Measurements from ENCODE around the gene CORO2A. TPM values are rescaled to one million over a fixed set of nuclear protein-coding genes. Genes with fewer than 3 reads are reported as not detected.

The CORO2A gene
- total RNA-seq, 1 experiment from 2014 or later: 32.5 TPM

DNA sequence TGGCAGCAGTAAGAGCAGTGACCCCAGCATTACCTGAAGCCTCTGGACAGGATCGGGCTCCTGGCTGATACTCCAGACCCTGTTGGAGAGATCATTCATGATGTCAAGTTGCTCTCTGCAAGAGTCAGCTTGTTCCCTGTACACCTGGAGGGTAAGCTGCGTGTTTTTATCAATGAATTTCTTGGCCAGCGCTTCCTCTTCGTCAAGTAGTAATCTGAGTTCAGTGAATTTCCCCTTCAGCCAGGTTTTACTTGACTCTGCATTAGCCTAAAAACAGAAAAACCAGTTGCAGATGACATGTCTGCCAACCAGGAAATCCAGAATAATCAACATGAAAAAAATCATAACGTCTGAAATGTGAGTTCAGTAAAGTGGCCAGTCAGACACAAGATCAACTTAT lies 92.5 kb downstream of the CORO2A start (continued):
- TF ChIP-seq, protein P1, sequence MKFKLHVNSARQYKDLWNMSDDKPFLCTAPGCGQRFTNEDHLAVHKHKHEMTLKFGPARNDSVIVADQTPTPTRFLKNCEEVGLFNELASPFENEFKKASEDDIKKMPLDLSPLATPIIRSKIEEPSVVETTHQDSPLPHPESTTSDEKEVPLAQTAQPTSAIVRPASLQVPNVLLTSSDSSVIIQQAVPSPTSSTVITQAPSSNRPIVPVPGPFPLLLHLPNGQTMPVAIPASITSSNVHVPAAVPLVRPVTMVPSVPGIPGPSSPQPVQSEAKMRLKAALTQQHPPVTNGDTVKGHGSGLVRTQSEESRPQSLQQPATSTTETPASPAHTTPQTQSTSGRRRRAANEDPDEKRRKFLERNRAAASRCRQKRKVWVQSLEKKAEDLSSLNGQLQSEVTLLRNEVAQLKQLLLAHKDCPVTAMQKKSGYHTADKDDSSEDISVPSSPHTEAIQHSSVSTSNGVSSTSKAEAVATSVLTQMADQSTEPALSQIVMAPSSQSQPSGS (CRISPR knock-in tag; IDR thresholded peaks at IDR 0.05; ENCODE audit: borderline replicate concordance, low read depth): no peak
- TF ChIP-seq, protein P2, sequence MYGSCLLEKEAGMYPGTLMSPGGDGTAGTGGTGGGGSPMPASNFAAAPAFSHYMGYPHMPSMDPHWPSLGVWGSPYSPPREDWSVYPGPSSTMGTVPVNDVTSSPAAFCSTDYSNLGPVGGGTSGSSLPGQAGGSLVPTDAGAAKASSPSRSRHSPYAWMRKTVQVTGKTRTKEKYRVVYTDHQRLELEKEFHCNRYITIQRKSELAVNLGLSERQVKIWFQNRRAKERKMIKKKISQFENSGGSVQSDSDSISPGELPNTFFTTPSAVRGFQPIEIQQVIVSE (CRISPR knock-in tag; IDR thresholded peaks at IDR 0.05; ENCODE audit: borderline replicate concordance): no peak
- TF ChIP-seq SMAD3 (CRISPR knock-in tag; IDR thresholded peaks at IDR 0.05; ENCODE audit: borderline replicate concordance): no peak
- no peak for TF ChIP-seq TEAD4 (CRISPR knock-in tag; IDR thresholded peaks at IDR 0.05)
- no peak for TF ChIP-seq NR1H2 (CRISPR knock-in tag; IDR thresholded peaks at IDR 0.05)
- TF ChIP-seq, protein P3, sequence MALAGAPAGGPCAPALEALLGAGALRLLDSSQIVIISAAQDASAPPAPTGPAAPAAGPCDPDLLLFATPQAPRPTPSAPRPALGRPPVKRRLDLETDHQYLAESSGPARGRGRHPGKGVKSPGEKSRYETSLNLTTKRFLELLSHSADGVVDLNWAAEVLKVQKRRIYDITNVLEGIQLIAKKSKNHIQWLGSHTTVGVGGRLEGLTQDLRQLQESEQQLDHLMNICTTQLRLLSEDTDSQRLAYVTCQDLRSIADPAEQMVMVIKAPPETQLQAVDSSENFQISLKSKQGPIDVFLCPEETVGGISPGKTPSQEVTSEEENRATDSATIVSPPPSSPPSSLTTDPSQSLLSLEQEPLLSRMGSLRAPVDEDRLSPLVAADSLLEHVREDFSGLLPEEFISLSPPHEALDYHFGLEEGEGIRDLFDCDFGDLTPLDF (CRISPR knock-in tag; IDR thresholded peaks at IDR 0.05): no peak

DNA sequence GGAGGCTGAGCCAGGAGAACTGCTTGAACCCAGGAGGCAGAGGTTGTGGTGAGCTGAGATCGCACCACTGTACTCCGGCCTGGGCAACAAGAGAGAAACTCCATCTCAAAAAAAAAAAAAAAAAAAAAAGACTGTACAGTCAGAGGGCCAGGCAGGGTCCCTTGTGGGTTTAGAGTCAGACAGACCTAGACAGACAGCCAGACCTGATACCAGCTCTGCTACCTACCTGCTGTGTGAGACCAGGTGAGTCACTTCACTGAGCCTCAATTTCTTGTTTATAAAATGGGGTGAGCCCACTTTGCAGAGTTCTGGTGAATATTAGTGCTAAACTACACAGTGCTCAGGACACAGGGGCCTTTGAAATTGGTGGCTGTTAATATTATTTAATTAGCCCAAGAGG lies 93.1 kb downstream of the CORO2A start:
- peaks cover 13% of the 10 kb centered on the region for H3K4me1 Mint-ChIP-seq
- CTCF ChIA-PET: interaction anchor here (0.6 kb wide), 1 partner anchor 117 kb away, joined by 3 read pairs; no protein-coding TSS in a partner anchor
- 0 out of 2 replicates have a peak, but pooled peaks cover 3% of the 10 kb centered on the region for H3K36me3 Mint-ChIP-seq
- no peaks in the 10 kb centered on the region for H3K9me3 Mint-ChIP-seq
- POLR2A ChIA-PET: no interaction called here
- H3K27ac Mint-ChIP-seq: no peak overlapping the region
- no peak for DNase-seq (ENCODE audit: low spot score)
- no peak for ATAC-seq
- H3K4me3 Mint-ChIP-seq: no peak overlapping the region
- TF ChIP-seq, protein P1 (CRISPR knock-in tag; IDR thresholded peaks at IDR 0.05; ENCODE audit: borderline replicate concordance, low read depth): no peak
- no peak for TF ChIP-seq ZNF317 (CRISPR knock-in tag; IDR thresholded peaks at IDR 0.05; ENCODE audit: borderline replicate concordance, low read depth)
- TF ChIP-seq NFYB (CRISPR knock-in tag; conservative IDR thresholded peaks at IDR 0.05; ENCODE audit: low read depth): no peak
- TF ChIP-seq TCF7 (CRISPR knock-in tag; IDR thresholded peaks at IDR 0.05; ENCODE audit: low read depth): no peak
- TF ChIP-seq ESRRA (CRISPR knock-in tag; IDR thresholded peaks at IDR 0.05; ENCODE audit: borderline replicate concordance): no peak
- TF ChIP-seq, protein P4, sequence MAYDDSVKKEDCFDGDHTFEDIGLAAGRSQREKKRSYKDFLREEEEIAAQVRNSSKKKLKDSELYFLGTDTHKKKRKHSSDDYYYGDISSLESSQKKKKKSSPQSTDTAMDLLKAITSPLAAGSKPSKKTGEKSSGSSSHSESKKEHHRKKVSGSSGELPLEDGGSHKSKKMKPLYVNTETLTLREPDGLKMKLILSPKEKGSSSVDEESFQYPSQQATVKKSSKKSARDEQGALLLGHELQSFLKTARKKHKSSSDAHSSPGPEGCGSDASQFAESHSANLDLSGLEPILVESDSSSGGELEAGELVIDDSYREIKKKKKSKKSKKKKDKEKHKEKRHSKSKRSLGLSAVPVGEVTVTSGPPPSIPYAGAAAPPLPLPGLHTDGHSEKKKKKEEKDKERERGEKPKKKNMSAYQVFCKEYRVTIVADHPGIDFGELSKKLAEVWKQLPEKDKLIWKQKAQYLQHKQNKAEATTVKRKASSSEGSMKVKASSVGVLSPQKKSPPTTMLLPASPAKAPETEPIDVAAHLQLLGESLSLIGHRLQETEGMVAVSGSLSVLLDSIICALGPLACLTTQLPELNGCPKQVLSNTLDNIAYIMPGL (CRISPR knock-in tag; IDR thresholded peaks at IDR 0.05): no peak
- TF ChIP-seq, protein P5, sequence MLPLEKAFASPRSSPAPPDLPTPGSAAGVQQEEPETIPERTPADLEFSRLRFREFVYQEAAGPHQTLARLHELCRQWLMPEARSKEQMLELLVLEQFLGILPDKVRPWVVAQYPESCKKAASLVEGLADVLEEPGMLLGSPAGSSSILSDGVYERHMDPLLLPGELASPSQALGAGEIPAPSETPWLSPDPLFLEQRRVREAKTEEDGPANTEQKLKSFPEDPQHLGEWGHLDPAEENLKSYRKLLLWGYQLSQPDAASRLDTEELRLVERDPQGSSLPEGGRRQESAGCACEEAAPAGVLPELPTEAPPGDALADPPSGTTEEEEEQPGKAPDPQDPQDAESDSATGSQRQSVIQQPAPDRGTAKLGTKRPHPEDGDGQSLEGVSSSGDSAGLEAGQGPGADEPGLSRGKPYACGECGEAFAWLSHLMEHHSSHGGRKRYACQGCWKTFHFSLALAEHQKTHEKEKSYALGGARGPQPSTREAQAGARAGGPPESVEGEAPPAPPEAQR (CRISPR knock-in tag; IDR thresholded peaks at IDR 0.05): no peak
- TF ChIP-seq, protein P6, sequence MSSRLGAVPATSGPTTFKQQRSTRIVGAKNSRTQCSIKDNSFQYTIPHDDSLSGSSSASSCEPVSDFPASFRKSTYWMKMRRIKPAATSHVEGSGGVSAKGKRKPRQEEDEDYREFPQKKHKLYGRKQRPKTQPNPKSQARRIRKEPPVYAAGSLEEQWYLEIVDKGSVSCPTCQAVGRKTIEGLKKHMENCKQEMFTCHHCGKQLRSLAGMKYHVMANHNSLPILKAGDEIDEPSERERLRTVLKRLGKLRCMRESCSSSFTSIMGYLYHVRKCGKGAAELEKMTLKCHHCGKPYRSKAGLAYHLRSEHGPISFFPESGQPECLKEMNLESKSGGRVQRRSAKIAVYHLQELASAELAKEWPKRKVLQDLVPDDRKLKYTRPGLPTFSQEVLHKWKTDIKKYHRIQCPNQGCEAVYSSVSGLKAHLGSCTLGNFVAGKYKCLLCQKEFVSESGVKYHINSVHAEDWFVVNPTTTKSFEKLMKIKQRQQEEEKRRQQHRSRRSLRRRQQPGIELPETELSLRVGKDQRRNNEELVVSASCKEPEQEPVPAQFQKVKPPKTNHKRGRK (CRISPR knock-in tag; IDR thresholded peaks at IDR 0.05; ENCODE audit: borderline replicate concordance): no peak
- no peaks in the 10 kb centered on the region for H3K27me3 Mint-ChIP-seq (ENCODE audit: low read depth)
